Chondrocyte (in vitro differentiated cells): ENCODE measurements around the gene PF4V1. TPM values are rescaled to one million over a fixed set of nuclear protein-coding genes. Genes with fewer than 3 reads are reported as not detected.

Source experiments
- DNase-seq: peaks from one replicate; pipeline ENCODE4 v3.0.0; 2021; ENCODE audit warnings: mixed read lengths, low spot score
- H3K27ac Mint-ChIP-seq: one replicate; pipeline ENCODE4 v1.8.0; 2021; ENCODE audit warnings: mild to moderate bottlenecking, moderate library complexity, mixed read lengths; ENCODE audit not compliant: unreplicated experiment
- H3K27me3 Mint-ChIP-seq: 2 replicates; pipeline ENCODE4 v1.8.0; 2021; ENCODE audit warnings: low read depth, mixed read lengths
- H3K36me3 Mint-ChIP-seq: 2 replicates; pipeline ENCODE4 v1.8.0; 2021; ENCODE audit warnings: low read depth, mixed read lengths
- H3K4me1 Mint-ChIP-seq: 2 replicates; pipeline ENCODE4 v1.8.0; 2021; ENCODE audit warnings: low read depth, mild to moderate bottlenecking, mixed read lengths
- H3K4me3 Mint-ChIP-seq: one replicate; pipeline ENCODE4 v1.8.0; 2021; ENCODE audit warnings: mild to moderate bottlenecking, moderate library complexity, mixed read lengths; ENCODE audit not compliant: unreplicated experiment
- H3K9me3 Mint-ChIP-seq: 2 replicates; pipeline ENCODE4 v1.8.0; 2021; ENCODE audit warnings: low read depth, mixed read lengths
- total RNA-seq: library from RNA; stranded (reverse); gene quantifications from 3 replicates; pipeline ENCODE4 v1.2.1, GENCODE V29; 2021
- TF ChIP-seq, protein P1 (sequence below): fragments of 200-600 bp; sonication (generic); IDR thresholded peaks from 2 replicates; pipeline ENCODE4 v1.5.0; 2021; ENCODE audit warnings: antibody characterized with exemption, mild to moderate bottlenecking, moderate library complexity

PF4V1 gene
- total RNA-seq, 1 donor from 2014 or later = not detected

DNA sequence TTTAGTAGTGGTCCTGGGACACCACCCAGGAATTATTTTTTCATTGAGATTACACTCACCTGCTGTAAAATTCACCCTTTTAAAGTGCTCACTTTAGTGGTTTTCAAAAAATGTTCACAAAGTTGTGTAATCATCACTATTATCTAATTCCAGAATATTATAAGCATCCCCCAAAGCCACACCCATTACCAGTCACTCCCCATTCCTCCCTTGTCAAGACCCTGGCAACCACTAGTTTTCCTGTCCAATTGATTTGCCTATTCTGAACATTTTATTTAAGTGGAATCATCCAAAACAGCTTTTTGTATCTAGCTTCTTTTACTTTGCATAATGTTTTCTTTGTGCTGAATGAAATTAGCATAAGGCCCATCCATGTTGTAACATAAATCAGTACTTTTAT lies 29.3 kb upstream of the PF4V1 start:
- TF ChIP-seq, protein P1, sequence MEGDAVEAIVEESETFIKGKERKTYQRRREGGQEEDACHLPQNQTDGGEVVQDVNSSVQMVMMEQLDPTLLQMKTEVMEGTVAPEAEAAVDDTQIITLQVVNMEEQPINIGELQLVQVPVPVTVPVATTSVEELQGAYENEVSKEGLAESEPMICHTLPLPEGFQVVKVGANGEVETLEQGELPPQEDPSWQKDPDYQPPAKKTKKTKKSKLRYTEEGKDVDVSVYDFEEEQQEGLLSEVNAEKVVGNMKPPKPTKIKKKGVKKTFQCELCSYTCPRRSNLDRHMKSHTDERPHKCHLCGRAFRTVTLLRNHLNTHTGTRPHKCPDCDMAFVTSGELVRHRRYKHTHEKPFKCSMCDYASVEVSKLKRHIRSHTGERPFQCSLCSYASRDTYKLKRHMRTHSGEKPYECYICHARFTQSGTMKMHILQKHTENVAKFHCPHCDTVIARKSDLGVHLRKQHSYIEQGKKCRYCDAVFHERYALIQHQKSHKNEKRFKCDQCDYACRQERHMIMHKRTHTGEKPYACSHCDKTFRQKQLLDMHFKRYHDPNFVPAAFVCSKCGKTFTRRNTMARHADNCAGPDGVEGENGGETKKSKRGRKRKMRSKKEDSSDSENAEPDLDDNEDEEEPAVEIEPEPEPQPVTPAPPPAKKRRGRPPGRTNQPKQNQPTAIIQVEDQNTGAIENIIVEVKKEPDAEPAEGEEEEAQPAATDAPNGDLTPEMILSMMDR = no peak
- DNase-seq = no peak
- H3K27me3 Mint-ChIP-seq = peaks cover 22% of the 10 kb centered on the region
- H3K9me3 Mint-ChIP-seq = peaks cover 15% of the 10 kb centered on the region
- H3K4me3 Mint-ChIP-seq = no peak overlapping the region
- no peak overlapping the region for H3K27ac Mint-ChIP-seq
- peaks cover 4% of the 10 kb centered on the region for H3K36me3 Mint-ChIP-seq
- H3K4me1 Mint-ChIP-seq = peaks cover under 1% of the 10 kb centered on the region

DNA sequence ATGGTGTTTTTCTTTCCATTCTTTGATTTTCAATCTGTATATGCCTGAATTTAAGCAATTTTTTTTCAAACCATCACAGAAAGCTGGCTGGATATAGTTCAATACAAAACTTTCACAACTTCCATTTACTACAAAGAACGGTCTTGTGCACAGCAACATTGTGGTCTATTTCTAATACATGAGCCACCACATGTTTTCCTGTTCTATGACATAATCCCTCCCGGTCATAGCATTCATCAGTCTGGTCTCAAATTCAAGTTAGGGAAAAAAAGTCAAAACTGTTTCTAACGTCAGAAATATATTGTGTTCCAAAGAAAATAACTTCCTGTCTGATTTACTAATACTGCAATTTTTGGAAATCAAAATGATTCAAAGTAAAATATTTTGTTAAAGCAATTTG lies 24.1 kb upstream of the PF4V1 start:
- peaks cover 12% of the 10 kb centered on the region for H3K4me1 Mint-ChIP-seq
- H3K36me3 Mint-ChIP-seq = peaks cover 4% of the 10 kb centered on the region
- no peak for DNase-seq
- H3K4me3 Mint-ChIP-seq = no peak overlapping the region
- TF ChIP-seq, protein P1 = no peak
- peaks cover 15% of the 10 kb centered on the region for H3K9me3 Mint-ChIP-seq
- H3K27me3 Mint-ChIP-seq = peaks cover 21% of the 10 kb centered on the region
- H3K27ac Mint-ChIP-seq = no peak overlapping the region

DNA sequence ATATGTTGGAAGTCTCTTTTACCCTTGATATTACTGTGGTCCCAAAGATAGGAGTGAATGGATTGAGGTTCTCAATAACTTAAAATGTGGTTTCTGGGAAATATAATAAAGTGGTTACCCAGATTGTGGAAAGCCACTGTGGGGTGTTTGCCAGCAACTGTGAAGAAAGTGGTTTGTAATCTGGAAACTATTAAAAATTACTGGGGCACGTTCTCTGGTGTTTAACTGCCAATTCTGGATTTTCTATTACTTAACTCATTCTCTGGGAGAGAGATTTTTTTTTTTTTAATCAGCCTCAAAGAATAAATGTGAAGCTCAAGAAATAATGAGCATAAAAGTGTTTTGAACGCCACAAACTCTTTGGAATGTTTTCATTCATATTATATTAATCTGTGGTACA lies 21.5 kb upstream of the PF4V1 start:
- no peak for DNase-seq
- peaks cover 14% of the 10 kb centered on the region for H3K4me1 Mint-ChIP-seq

DNA sequence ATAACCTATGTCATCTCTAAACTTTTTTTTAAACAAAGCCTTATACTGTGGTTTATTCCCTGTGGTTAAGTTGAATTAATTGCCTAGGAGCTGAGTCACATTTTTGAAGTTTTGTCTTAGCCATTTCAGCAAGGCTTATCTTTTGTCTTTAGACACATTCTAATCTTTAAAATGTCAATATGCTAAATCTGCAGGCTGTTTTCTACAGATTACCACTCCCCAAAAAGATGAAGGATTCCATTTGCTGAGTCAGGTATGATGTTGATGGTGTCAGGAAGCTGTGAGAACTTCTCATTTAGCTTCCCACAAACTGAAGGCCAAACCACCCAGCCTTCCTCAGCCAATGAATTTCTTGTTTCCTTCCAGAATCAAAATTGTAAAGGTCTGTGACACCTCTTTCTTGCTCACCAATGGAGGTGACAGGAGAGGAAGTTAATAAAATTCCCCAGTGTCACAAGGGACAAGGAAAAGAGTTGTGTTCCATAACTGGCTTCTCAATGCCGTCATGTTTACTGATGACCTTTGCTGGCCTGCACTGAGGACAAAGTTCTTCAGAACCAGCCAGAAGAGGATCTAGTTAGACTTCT lies 20.4 kb upstream of the PF4V1 start:
- TF ChIP-seq, protein P1 = no peak
- DNase-seq = no peak
- Mint-ChIP-seq H3K4me1 (peaks cover 20% of the 10 kb centered on the region), H3K27ac (no peak overlapping the region), H3K36me3 (peaks cover 3% of the 10 kb centered on the region), H3K9me3 (peaks cover 3% of the 10 kb centered on the region), H3K27me3 (peaks cover 23% of the 10 kb centered on the region), H3K4me3 (no peak overlapping the region)

More for the DNA sequence above, 21.5 kb upstream of the PF4V1 start:
- Mint-ChIP-seq H3K36me3 (peaks cover 4% of the 10 kb centered on the region), H3K27ac (no peak overlapping the region), H3K27me3 (peaks cover 15% of the 10 kb centered on the region), H3K9me3 (peaks cover 15% of the 10 kb centered on the region), H3K4me3 (no peak overlapping the region)
- TF ChIP-seq, protein P1 = no peak

DNA sequence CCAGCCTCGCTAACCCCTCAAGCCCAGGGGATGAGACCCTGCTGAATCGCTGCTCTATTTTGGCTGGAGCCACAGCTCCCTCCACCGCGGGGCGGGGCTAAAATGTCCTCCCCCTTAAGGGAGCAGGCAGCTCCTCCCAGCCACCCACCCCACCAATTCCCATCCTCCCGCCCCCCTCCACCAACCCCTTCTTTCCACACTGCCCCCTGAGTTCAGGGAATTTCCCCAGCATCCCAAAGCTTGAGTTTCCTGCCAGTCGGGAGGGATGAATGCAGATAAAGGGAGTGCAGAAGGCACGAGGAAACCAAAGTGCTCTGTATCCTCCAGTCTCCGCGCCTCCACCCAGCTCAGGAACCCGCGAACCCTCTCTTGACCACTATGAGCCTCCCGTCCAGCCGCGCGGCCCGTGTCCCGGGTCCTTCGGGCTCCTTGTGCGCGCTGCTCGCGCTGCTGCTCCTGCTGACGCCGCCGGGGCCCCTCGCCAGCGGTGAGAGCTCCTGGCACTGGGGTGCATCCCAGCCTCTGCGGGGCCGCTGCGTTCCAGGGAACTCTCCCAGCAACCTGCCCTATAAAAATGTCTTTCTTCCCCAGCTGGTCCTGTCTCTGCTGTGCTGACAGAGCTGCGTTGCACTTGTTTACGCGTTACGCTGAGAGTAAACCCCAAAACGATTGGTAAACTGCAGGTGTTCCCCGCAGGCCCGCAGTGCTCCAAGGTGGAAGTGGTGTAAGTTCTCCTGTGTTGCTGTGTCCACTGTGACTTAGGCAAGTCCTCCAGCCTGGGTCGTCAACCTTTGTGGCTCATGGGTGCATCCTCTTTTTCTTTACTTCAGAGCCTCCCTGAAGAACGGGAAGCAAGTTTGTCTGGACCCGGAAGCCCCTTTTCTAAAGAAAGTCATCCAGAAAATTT lies 16.5 kb upstream of the PF4V1 start, which contains the start of gene CXCL6:
Gene CXCL6 (plus strand): TSS at position 306 of the 907 bp plus-strand sequence. CDS start 73 bp downstream, at position 379.
- no peak within 1 kb of the TSS for H3K27ac Mint-ChIP-seq
- TF ChIP-seq, protein P1 = no peak
- no peaks in the 10 kb centered on the region for H3K9me3 Mint-ChIP-seq
- H3K36me3 Mint-ChIP-seq = peaks cover 3% of the 10 kb centered on the region
- H3K27me3 Mint-ChIP-seq = peaks cover 29% of the 10 kb centered on the region
- H3K4me1 Mint-ChIP-seq = peaks cover 15% of the 10 kb centered on the region
- peak within 1 kb of the TSS; percentile 54 for H3K4me3 Mint-ChIP-seq
- DNase-seq = peak; percentile 77
